A673 (cell line): ENCODE measurements around the gene DNAH2. TPM values are rescaled to one million over a fixed set of nuclear protein-coding genes. Genes with fewer than 3 reads are reported as not detected.

ENCODE experiments used
- BruUV-seq: library from RNA; stranded (reverse); fragments of 400-500 nt; replicated peaks from 2 replicates; lab custom pipeline; 2021; lab: Mats Ljungman, UMichigan
- CTCF ChIA-PET: fragments of 300-600 bp; sonication (Branson Sonifier 250); formaldehyde crosslinking; loops from one replicate; lab custom pipeline; 2022; ENCODE audit warnings: antibody characterized with exemption; lab: Charles Lee
- POLR2A ChIA-PET: fragments of 300-600 bp; sonication (Branson Sonifier 250); formaldehyde crosslinking; loops from one replicate; lab custom pipeline; 2022; ENCODE audit warnings: antibody characterized with exemption; ENCODE audit not compliant: low non-redundant PET; lab: Charles Lee
- DNase-seq: peaks from one replicate; pipeline ENCODE4 v3.0.0-alpha.2; 2015; ENCODE audit warnings: low spot score
- H3K27ac ChIP-seq: fragments of 200-600 bp; sonication (generic); 2 replicates; pipeline ENCODE4 v1.5.1; 2016; ENCODE audit warnings: mixed run types, low read depth, mild to moderate bottlenecking, mixed read lengths, antibody characterized with exemption, low read length; ENCODE audit not compliant: poor library complexity, severe bottlenecking
- H3K27me3 ChIP-seq: fragments of 200-600 bp; sonication (generic); replicated peaks from 2 replicates; pipeline ENCODE4 v1.6.1; 2017; ENCODE audit warnings: mixed run types, low read depth, mild to moderate bottlenecking, mixed read lengths, antibody characterized with exemption, low read length; ENCODE audit not compliant: insufficient read depth, poor library complexity
- H3K36me3 ChIP-seq: fragments of 200-600 bp; sonication (generic); 2 replicates; pipeline ENCODE4 v1.6.1; 2016; ENCODE audit warnings: mixed run types, mild to moderate bottlenecking, mixed read lengths, antibody characterized with exemption, low read length; ENCODE audit not compliant: insufficient read depth, poor library complexity, severe bottlenecking
- H3K4me1 ChIP-seq: fragments of 200-600 bp; sonication (generic); 2 replicates; pipeline ENCODE4 v1.6.1; 2017; ENCODE audit warnings: mixed run types, mild to moderate bottlenecking, mixed read lengths, antibody characterized with exemption, low read length; ENCODE audit not compliant: insufficient read depth, poor library complexity, severe bottlenecking
- H3K4me3 ChIP-seq: fragments of 200-600 bp; sonication (generic); 2 replicates; pipeline ENCODE4 v1.5.1; 2016; ENCODE audit warnings: low read depth, mixed run types, mild to moderate bottlenecking, mixed read lengths, low read length; ENCODE audit not compliant: poor library complexity, severe bottlenecking
- H3K9me3 ChIP-seq: fragments of 200-600 bp; sonication (generic); 2 replicates; pipeline ENCODE4 v1.6.1; 2016; ENCODE audit warnings: mixed run types, low read depth, mild to moderate bottlenecking, mixed read lengths, antibody characterized with exemption, low read length; ENCODE audit not compliant: poor library complexity, severe bottlenecking
- CTCF ChIP-seq: fragments of 300-800, 200-600 bp; sonication (generic); conservative IDR thresholded peaks from 2 replicates; pipeline ENCODE4 v1.5.1; 2017; ENCODE audit warnings: low read depth, mild to moderate bottlenecking, antibody characterized with exemption, low read length, moderate library complexity, mixed read lengths
- EZH2 ChIP-seq: fragments of 200-600 bp; sonication (generic); IDR thresholded peaks from 2 replicates; pipeline ENCODE4 v1.6.1; 2017; ENCODE audit warnings: borderline replicate concordance, low read depth, mild to moderate bottlenecking, mixed read lengths, antibody characterized with exemption, low read length; ENCODE audit not compliant: poor library complexity, severe bottlenecking
- intact Hi-C: fragments of 100-400 bp; cut with micrococcal nuclease; formaldehyde crosslinking; loops from one replicate; pipeline ENCODE4 v1.10.0; 2022; ENCODE audit not compliant: unreplicated experiment
- total RNA-seq: library from RNA; stranded (reverse); gene quantifications from 2 replicates; pipeline ENCODE4 v1.2.3, GENCODE V29; 2021

DNAH2 gene
- total RNA-seq, 1 experiment from 2014 or later, result 0.15 TPM

- ChIA-PET POLR2A (no interaction called here), CTCF (no interaction called here)
- no peak overlapping the region for H3K4me3 ChIP-seq
- peaks cover 46% of the 10 kb centered on the region for H3K36me3 ChIP-seq
- H3K27me3 ChIP-seq, result no peaks in the 10 kb centered on the region
- no peaks in the 10 kb centered on the region for H3K9me3 ChIP-seq
- peaks cover 15% of the 10 kb centered on the region for H3K4me1 ChIP-seq
- intact Hi-C loops, result no loop called here
- H3K27ac ChIP-seq, result no peak overlapping the region
- BruUV-seq, result TSS peak; percentile 14
- no peak for DNase-seq
- TF ChIP-seq CTCF (no peak), EZH2 (no peak)
Observed at GRCh38 chr17:7854078-7854777, 136.7 kb downstream of the DNAH2 start.

- ChIA-PET CTCF (interaction anchor here (0.6 kb wide), 2 partner anchors 112 to 135 kb away, joined by 5 to 8 read pairs; no protein-coding TSS in a partner anchor), POLR2A (no interaction called here)
- no peaks in the 10 kb centered on the region for H3K27me3 ChIP-seq
- H3K4me3 ChIP-seq, result peak within 1 kb of the TSS; percentile 65
- H3K4me1 ChIP-seq, result peaks cover 18% of the 10 kb centered on the region
- H3K9me3 ChIP-seq, result no peaks in the 10 kb centered on the region
- no TSS peak for BruUV-seq
- intact Hi-C loops, result no loop called here
- no peak for DNase-seq
- H3K36me3 ChIP-seq, result peaks cover 38% of the 10 kb centered on the region
- peak within 1 kb of the TSS; percentile 93 for H3K27ac ChIP-seq
- no peak for TF ChIP-seq EZH2
Observed at GRCh38 chr17:7854851-7855659, 137.5 kb downstream of the DNAH2 start, which contains the start of gene TMEM88. TSS of gene TMEM88 (plus strand) at chr17:7855066. CDS start at chr17:7855075, 9 bp downstream.

GRCh38 chr17:7855660-7856010 is 138.1 kb downstream of the DNAH2 start:
- intact Hi-C loops, result no loop called here
- ChIA-PET CTCF (interaction anchor here (0.6 kb wide), 2 partner anchors 112 to 134 kb away, joined by 5 to 8 read pairs; no protein-coding TSS in a partner anchor), POLR2A (no interaction called here)
- TF ChIP-seq CTCF (no peak), EZH2 (no peak)
- H3K27me3 ChIP-seq, result no peaks in the 10 kb centered on the region
- H3K9me3 ChIP-seq, result no peaks in the 10 kb centered on the region
- H3K4me1 ChIP-seq, result peaks cover 18% of the 10 kb centered on the region
- peak overlapping the region; percentile 93 for H3K27ac ChIP-seq
- DNase-seq, result no peak
- H3K4me3 ChIP-seq, result peak overlapping the region; percentile 65
- BruUV-seq, result no TSS peak
- peaks cover 32% of the 10 kb centered on the region for H3K36me3 ChIP-seq
